Activated gamma-delta T cell treated with Interleukin-2 at 50 U/mL for 16 hours (primary cell): ENCODE data around the gene FGFBP2.
"Not testable (repeated sequence)": the region's sequence is repeated elsewhere in the genome, so short reads cannot be mapped to it uniquely, and the experiment has no call there.

ENCODE experiments used
- DNase-seq: peaks from one replicate; pipeline ENCODE4 v3.0.0-alpha.2; 2020

The FGFBP2 gene

GRCh38 chr4:15926486-15926885 is 36.5 kb downstream of the FGFBP2 start:
- DNase-seq = no peak

- DNase-seq = no peak
These were observed 37.1 kb downstream of the FGFBP2 start for GRCh38 chr4:15925830-15926229.

GRCh38 chr4:15921592-15921932 is 41.4 kb downstream of the FGFBP2 start:
- DNase-seq = no peak

- DNase-seq = no peak
These were observed 42.0 kb downstream of the FGFBP2 start for GRCh38 chr4:15920723-15921591.

- DNase-seq = no peak
These were observed 44.4 kb downstream of the FGFBP2 start for GRCh38 chr4:15918484-15919129.

GRCh38 chr4:15917297-15917696 is 45.7 kb downstream of the FGFBP2 start:
- no peak for DNase-seq

- DNase-seq = not testable (repeated sequence)
These were observed 46.6 kb downstream of the FGFBP2 start for GRCh38 chr4:15916358-15916757.

GRCh38 chr4:15914736-15915135 is 48.2 kb downstream of the FGFBP2 start:
- DNase-seq = no peak

- DNase-seq = no peak
These were observed 48.7 kb downstream of the FGFBP2 start for GRCh38 chr4:15914291-15914690.

GRCh38 chr4:15913631-15913970 is 49.4 kb downstream of the FGFBP2 start:
- DNase-seq = no peak

GRCh38 chr4:15912961-15913630 is 49.9 kb downstream of the FGFBP2 start:
- no peak for DNase-seq

GRCh38 chr4:15912236-15912635 is 50.7 kb downstream of the FGFBP2 start:
- no peak for DNase-seq
